ENCODE measurements around the gene CARNS1. TPM values are rescaled to one million over a fixed set of nuclear protein-coding genes. Genes with fewer than 3 reads are reported as not detected.
"Not testable (repeated sequence)": the region's sequence is repeated elsewhere in the genome, so short reads cannot be mapped to it uniquely, and the experiment has no call there.

CARNS1 gene
- total and polyA plus RNA-seq, 8 donors = 0.39 to 2.2 (median 0.90) TPM

GRCh38 chr11:67465189-67465510, 49.7 kb downstream of the CARNS1 start:
- H3K9me3 ChIP-seq = no peaks in the 10 kb centered on the region
- FAIRE-seq = no peak
- no peaks in the 10 kb centered on the region for H3K36me3 ChIP-seq
- intact Hi-C loops (cut with DNase I) = no loop called here
- WGBS, 2 donors = 21 to 26% methylated on average over 3 of the region's 3 CpGs
- H3K27ac ChIP-seq = peak overlapping the region; percentile 71 to 88 (median 80)
- H3K27me3 ChIP-seq = no peaks in the 10 kb centered on the region
- peak overlapping the region; percentile 29 to 68 (median 48) for H3K4me3 ChIP-seq
- peaks cover 0 to 23% (median 6%) of the 10 kb centered on the region in 3 donors for H3K4me1 ChIP-seq
- no peak for TF ChIP-seq CTCF (IDR thresholded peaks at IDR 0.05)
- ATAC-seq = no peak
- DNase-seq = no peak

GRCh38 chr11:67465530-67465929, 50.1 kb downstream of the CARNS1 start:
- H3K36me3 ChIP-seq; FAIRE-seq; ATAC-seq; H3K27me3 ChIP-seq; intact Hi-C loops (cut with DNase I); H3K9me3 ChIP-seq: not testable (repeated sequence)
- peak overlapping the region; percentile 71 to 88 (median 80) for H3K27ac ChIP-seq
- peaks cover 0 to 23% (median 6%) of the 10 kb centered on the region in 3 donors for H3K4me1 ChIP-seq
- peak in 2 of 6 donors; percentile 40 to 41 for DNase-seq
- WGBS, 2 donors = 45 to 50% methylated on average over 2 of the region's 2 CpGs
- peak overlapping the region in 3 of 4 donors; percentile 29 to 68 (median 56) for H3K4me3 ChIP-seq

- FAIRE-seq (no peak), ATAC-seq (no peak), DNase-seq (peak in 3 of 6 donors; percentile 37 to 60 (median 52))
- Histone ChIP-seq H3K36me3 (no peaks in the 10 kb centered on the region), H3K27me3 (no peaks in the 10 kb centered on the region), H3K4me1 (peaks cover 0 to 23% (median 6%) of the 10 kb centered on the region in 3 donors), H3K27ac (peak overlapping the region in 2 of 4 donors; percentile 30 to 88), H3K4me3 (no peak overlapping the region), H3K9me3 (no peaks in the 10 kb centered on the region)
- TF ChIP-seq CTCF (IDR thresholded peaks at IDR 0.05) = no peak
- intact Hi-C loops (cut with DNase I) = no loop called here
- 74 to 78% methylated on average over 5 of the region's 5 CpGs for WGBS, 2 donors
These were observed 50.9 kb downstream of the CARNS1 start for GRCh38 chr11:67466367-67466766.

GRCh38 chr11:67466962-67467771, 51.7 kb downstream of the CARNS1 start:
- no peak for FAIRE-seq
- intact Hi-C loops (cut with DNase I) = no loop called here
- peak overlapping the region in 3 of 4 donors; percentile 76 to 98 (median 96) for H3K4me3 ChIP-seq

GRCh38 chr11:67468056-67468455, 52.6 kb downstream of the CARNS1 start:
- Histone ChIP-seq H3K27ac (peak overlapping the region; percentile 67 to 89 (median 84)), H3K27me3 (no peaks in the 10 kb centered on the region), H3K4me3 (peak overlapping the region; percentile 76 to 98 (median 96)), H3K36me3 (no peaks in the 10 kb centered on the region), H3K9me3 (no peaks in the 10 kb centered on the region), H3K4me1 (peaks cover 0 to 23% (median 6%) of the 10 kb centered on the region in 3 donors)
- intact Hi-C loops (cut with DNase I) = no loop called here
- WGBS, 2 donors = 3 to 12% methylated on average over 5 of the region's 5 CpGs
- no peak for TF ChIP-seq CTCF (IDR thresholded peaks at IDR 0.05)
- peak; percentile 55 to 71 (median 63) for ATAC-seq
- peak; percentile 90 to 98 (median 96) for DNase-seq
- FAIRE-seq = no peak

More at GRCh38 chr11:67466962-67467771, 51.7 kb downstream of the CARNS1 start:
- Histone ChIP-seq H3K27me3 (no peaks in the 10 kb centered on the region), H3K36me3 (no peaks in the 10 kb centered on the region), H3K9me3 (no peaks in the 10 kb centered on the region), H3K27ac (peak overlapping the region in 2 of 4 donors; percentile 84 to 89), H3K4me1 (peaks cover 0 to 23% (median 6%) of the 10 kb centered on the region in 3 donors)
- TF ChIP-seq CTCF (IDR thresholded peaks at IDR 0.05) = no peak
- ATAC-seq (no peak), DNase-seq (peak in 4 of 6 donors; percentile 32 to 79 (median 46))
- WGBS, 2 donors = 29 to 36% methylated on average over 11 of the region's 11 CpGs

Data from pancreas (tissue), 10 donors.